ENCODE results near the gene COX7B2.

The COX7B2 gene

GRCh38 chr4:46909078-46909477 lies at the start of gene COX7B2:
COX7B2 (minus strand) TSS chr4:46909245; CDS start chr4:46735192, 174,053 bp downstream.
- no peak for ATAC-seq
- TF ChIP-seq TSHZ2 (CRISPR knock-in tag; IDR thresholded peaks at IDR 0.05) (no peak), ISL1 (CRISPR knock-in tag; IDR thresholded peaks at IDR 0.05) (no peak), TOX (CRISPR knock-in tag; IDR thresholded peaks at IDR 0.05; ENCODE audit: borderline replicate concordance) (no peak), ZNF70 (CRISPR knock-in tag; IDR thresholded peaks at IDR 0.05) (no peak), GLIS3 (CRISPR knock-in tag; IDR thresholded peaks at IDR 0.05) (no peak), BACH2 (CRISPR knock-in tag; IDR thresholded peaks at IDR 0.05; ENCODE audit: borderline replicate concordance) (no peak), ZC3H10 (CRISPR knock-in tag; IDR thresholded peaks at IDR 0.05) (no peak), CREB5 (CRISPR knock-in tag; IDR thresholded peaks at IDR 0.05; ENCODE audit: low read depth) (no peak), POU6F1 (CRISPR knock-in tag; IDR thresholded peaks at IDR 0.05; ENCODE audit: borderline replicate concordance, low read depth) (no peak), ZFP3 (CRISPR knock-in tag; IDR thresholded peaks at IDR 0.05) (no peak), CSDC2 (CRISPR knock-in tag; IDR thresholded peaks at IDR 0.05) (no peak), ESRRG (CRISPR knock-in tag; IDR thresholded peaks at IDR 0.05) (no peak), OSR1 (CRISPR knock-in tag; IDR thresholded peaks at IDR 0.05) (no peak), ARNTL (CRISPR knock-in tag; IDR thresholded peaks at IDR 0.05; ENCODE audit: borderline replicate concordance, low read depth) (no peak), ZNF8 (CRISPR knock-in tag; IDR thresholded peaks at IDR 0.05) (no peak), TCF4 (CRISPR knock-in tag; IDR thresholded peaks at IDR 0.05; ENCODE audit: borderline replicate concordance) (no peak), RARB (CRISPR knock-in tag; IDR thresholded peaks at IDR 0.05) (no peak), ZNF565 (CRISPR knock-in tag; conservative IDR thresholded peaks at IDR 0.05; ENCODE audit: low read depth) (no peak)
- TF ChIP-seq, protein P1, sequence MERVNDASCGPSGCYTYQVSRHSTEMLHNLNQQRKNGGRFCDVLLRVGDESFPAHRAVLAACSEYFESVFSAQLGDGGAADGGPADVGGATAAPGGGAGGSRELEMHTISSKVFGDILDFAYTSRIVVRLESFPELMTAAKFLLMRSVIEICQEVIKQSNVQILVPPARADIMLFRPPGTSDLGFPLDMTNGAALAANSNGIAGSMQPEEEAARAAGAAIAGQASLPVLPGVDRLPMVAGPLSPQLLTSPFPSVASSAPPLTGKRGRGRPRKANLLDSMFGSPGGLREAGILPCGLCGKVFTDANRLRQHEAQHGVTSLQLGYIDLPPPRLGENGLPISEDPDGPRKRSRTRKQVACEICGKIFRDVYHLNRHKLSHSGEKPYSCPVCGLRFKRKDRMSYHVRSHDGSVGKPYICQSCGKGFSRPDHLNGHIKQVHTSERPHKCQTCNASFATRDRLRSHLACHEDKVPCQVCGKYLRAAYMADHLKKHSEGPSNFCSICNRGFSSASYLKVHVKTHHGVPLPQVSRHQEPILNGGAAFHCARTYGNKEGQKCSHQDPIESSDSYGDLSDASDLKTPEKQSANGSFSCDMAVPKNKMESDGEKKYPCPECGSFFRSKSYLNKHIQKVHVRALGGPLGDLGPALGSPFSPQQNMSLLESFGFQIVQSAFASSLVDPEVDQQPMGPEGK (CRISPR knock-in tag; IDR thresholded peaks at IDR 0.05; ENCODE audit: borderline replicate concordance): no peak
- TF ChIP-seq, protein P2, sequence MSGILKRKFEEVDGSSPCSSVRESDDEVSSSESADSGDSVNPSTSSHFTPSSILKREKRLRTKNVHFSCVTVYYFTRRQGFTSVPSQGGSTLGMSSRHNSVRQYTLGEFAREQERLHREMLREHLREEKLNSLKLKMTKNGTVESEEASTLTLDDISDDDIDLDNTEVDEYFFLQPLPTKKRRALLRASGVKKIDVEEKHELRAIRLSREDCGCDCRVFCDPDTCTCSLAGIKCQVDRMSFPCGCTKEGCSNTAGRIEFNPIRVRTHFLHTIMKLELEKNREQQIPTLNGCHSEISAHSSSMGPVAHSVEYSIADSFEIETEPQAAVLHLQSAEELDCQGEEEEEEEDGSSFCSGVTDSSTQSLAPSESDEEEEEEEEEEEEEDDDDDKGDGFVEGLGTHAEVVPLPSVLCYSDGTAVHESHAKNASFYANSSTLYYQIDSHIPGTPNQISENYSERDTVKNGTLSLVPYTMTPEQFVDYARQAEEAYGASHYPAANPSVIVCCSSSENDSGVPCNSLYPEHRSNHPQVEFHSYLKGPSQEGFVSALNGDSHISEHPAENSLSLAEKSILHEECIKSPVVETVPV (CRISPR knock-in tag; IDR thresholded peaks at IDR 0.05): no peak

DNA sequence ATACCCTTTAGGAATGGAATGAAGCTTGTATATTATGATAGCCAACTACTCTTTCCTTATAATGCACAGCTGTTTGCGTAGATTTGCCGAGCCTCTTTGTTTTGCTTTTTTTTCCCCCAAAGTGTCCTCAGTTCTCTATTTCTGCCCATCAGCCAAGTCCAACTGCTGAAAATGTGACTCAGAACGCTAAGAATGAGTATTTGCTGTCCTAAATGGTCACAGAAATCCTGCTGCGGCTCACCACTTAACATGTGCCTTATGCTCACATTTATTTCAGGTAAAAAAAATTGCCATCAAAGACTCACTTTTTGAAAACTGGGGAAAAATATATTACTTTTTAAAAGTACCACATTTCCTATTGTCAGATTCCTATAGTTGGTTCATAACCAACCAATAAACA lies 47.4 kb upstream of the COX7B2 start:
- no peak for ATAC-seq
- TF ChIP-seq PPARA (CRISPR knock-in tag; IDR thresholded peaks at IDR 0.05; ENCODE audit: borderline replicate concordance) (no peak), OSR1 (CRISPR knock-in tag; IDR thresholded peaks at IDR 0.05) (no peak), TOX (CRISPR knock-in tag; IDR thresholded peaks at IDR 0.05; ENCODE audit: borderline replicate concordance) (no peak), ZNF8 (CRISPR knock-in tag; IDR thresholded peaks at IDR 0.05) (no peak), ZFP30 (CRISPR knock-in tag; IDR thresholded peaks at IDR 0.05) (no peak), ZNF70 (CRISPR knock-in tag; IDR thresholded peaks at IDR 0.05) (no peak), ZFP3 (CRISPR knock-in tag; IDR thresholded peaks at IDR 0.05) (no peak), ISL1 (CRISPR knock-in tag; IDR thresholded peaks at IDR 0.05) (no peak), ZNF565 (CRISPR knock-in tag; conservative IDR thresholded peaks at IDR 0.05; ENCODE audit: low read depth) (no peak), TCF4 (CRISPR knock-in tag; IDR thresholded peaks at IDR 0.05; ENCODE audit: borderline replicate concordance) (no peak), ZC3H10 (CRISPR knock-in tag; IDR thresholded peaks at IDR 0.05) (no peak)
- TF ChIP-seq, protein P2 (CRISPR knock-in tag; IDR thresholded peaks at IDR 0.05): no peak
- TF ChIP-seq, protein P1 (CRISPR knock-in tag; IDR thresholded peaks at IDR 0.05; ENCODE audit: borderline replicate concordance): no peak

All from SK-N-SH treated with all-trans-retinoic acid at 6 μM for 48 hours (cell line).